Uterus (tissue), 4 donors: ENCODE measurements around the gene DISP1. TPM values are rescaled to one million over a fixed set of nuclear protein-coding genes. Genes with fewer than 3 reads are reported as not detected.
A peak's percentile ranks its signal among the peaks of the same experiment; 100 is the strongest.

Experiments
- DNase-seq, 2 donors: peaks; one replicate each; pipeline ENCODE4 v3.0.0-alpha.2; 2019 to 2020
- H3K27ac ChIP-seq, 2 donors: fragments of 200-600 bp; sonication (generic); 1 replicate in 1 of 2; 2 replicates in 1 of 2; pipeline ENCODE4 v1.5.1; 2016 to 2018
- H3K27me3 ChIP-seq, 2 donors: fragments of 200-600 bp; sonication (generic); one replicate each; pipeline ENCODE4 v1.5.1; 2018 to 2019; ENCODE audit warnings: control low read depth in 1 of 2
- H3K36me3 ChIP-seq, 2 donors: fragments of 200-600 bp; sonication (generic); one replicate each; pipeline ENCODE4 v1.5.1; 2019; ENCODE audit warnings: control low read depth in 1 of 2
- H3K4me1 ChIP-seq, 2 donors: fragments of 200-600 bp; sonication (generic); one replicate each; pipeline ENCODE4 v1.5.1; 2018 to 2019; ENCODE audit warnings: control low read depth in 1 of 2
- H3K4me3 ChIP-seq, 2 donors: fragments of 200-600 bp; sonication (generic); 1 replicate in 1 of 2; 2 replicates in 1 of 2; pipeline ENCODE4 v1.5.1; 2018 to 2019; ENCODE audit warnings: mild to moderate bottlenecking in 1 of 2
- H3K9me3 ChIP-seq, 2 donors: fragments of 200-600 bp; sonication (generic); one replicate each; pipeline ENCODE4 v1.5.1; 2019; ENCODE audit warnings: control low read depth in 1 of 2
- POLR2A ChIP-seq, 2 donors: fragments of 450-650 bp; IDR thresholded peaks; one replicate each; pipeline ENCODE4 v1.6.1; 2016; ENCODE audit warnings: antibody characterized with exemption in 2 of 2, mild to moderate bottlenecking in 1 of 2, moderate library complexity in 1 of 2
- intact Hi-C: fragments of 100-400 bp; cut with DNase I; formaldehyde crosslinking; loops from one replicate; pipeline ENCODE4 v1.15.1; 2023; ENCODE audit warnings: low total_unique reads
- total RNA-seq, 4 donors: library from RNA; depleted of rRNA in 3 of 4; stranded (reverse); fragments of >200 nt in 3 of 4; gene quantifications; one replicate each; pipeline versions ENCODE4 v1.1.0 to v1.2.4, GENCODE V29; 2014 to 2023
- TF ChIP-seq, protein P1 (sequence below), 4 experiments: fragments of 200-600 bp in 2 of 4; fragments of 450-650 bp in 2 of 4; sonication (generic) in 2 of 4; IDR thresholded peaks; one replicate each; pipeline ENCODE4 v1.5.1; 2016 to 2019; ENCODE audit warnings: antibody characterized with exemption in 4 of 4, mild to moderate bottlenecking in 2 of 4, moderate library complexity in 1 of 4
- donor health status: DM: yes; HTN: yes; CAD: no.

The DISP1 gene
- total RNA-seq = 10 to 100 TPM in 3 of 4 donors, 1 to 10 TPM in 1; 10.0 to 19.5 (median 16.0) TPM

GRCh38 chr1:222814536-222815439 lies at the start of gene DISP1:
Gene DISP1 (plus strand): TSS chr1:222815039. CDS start chr1:222942824, 127,785 bp downstream.
- H3K9me3 ChIP-seq = no peaks in the 10 kb centered on the region
- peak; percentile 84 to 86 for DNase-seq
- peak within 1 kb of the TSS; percentile 67 to 76 for H3K4me3 ChIP-seq
- TF ChIP-seq POLR2A (IDR thresholded peaks at IDR 0.05) = peak; percentile 38 to 59
- TF ChIP-seq, protein P1, sequence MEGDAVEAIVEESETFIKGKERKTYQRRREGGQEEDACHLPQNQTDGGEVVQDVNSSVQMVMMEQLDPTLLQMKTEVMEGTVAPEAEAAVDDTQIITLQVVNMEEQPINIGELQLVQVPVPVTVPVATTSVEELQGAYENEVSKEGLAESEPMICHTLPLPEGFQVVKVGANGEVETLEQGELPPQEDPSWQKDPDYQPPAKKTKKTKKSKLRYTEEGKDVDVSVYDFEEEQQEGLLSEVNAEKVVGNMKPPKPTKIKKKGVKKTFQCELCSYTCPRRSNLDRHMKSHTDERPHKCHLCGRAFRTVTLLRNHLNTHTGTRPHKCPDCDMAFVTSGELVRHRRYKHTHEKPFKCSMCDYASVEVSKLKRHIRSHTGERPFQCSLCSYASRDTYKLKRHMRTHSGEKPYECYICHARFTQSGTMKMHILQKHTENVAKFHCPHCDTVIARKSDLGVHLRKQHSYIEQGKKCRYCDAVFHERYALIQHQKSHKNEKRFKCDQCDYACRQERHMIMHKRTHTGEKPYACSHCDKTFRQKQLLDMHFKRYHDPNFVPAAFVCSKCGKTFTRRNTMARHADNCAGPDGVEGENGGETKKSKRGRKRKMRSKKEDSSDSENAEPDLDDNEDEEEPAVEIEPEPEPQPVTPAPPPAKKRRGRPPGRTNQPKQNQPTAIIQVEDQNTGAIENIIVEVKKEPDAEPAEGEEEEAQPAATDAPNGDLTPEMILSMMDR (IDR thresholded peaks at IDR 0.05) = peak in 1 of 4 experiments; percentile 1
- H3K27me3 ChIP-seq = no peaks in the 10 kb centered on the region
- no peaks in the 10 kb centered on the region for H3K36me3 ChIP-seq
- peak within 1 kb of the TSS; percentile 92 to 96 for H3K27ac ChIP-seq
- peaks cover 0 to 4% of the 10 kb centered on the region in 2 donors for H3K4me1 ChIP-seq
- intact Hi-C loops = no loop called here

GRCh38 chr1:222767152-222767571 lies 47.7 kb upstream of the DISP1 start:
- no peak overlapping the region for H3K27ac ChIP-seq
- DNase-seq = no peak
- no peak overlapping the region for H3K4me3 ChIP-seq
- TF ChIP-seq, protein P1 (IDR thresholded peaks at IDR 0.05) = no peak
- TF ChIP-seq POLR2A (IDR thresholded peaks at IDR 0.05) = no peak
- H3K9me3 ChIP-seq = peaks cover 0 to 5% of the 10 kb centered on the region in 2 donors
- intact Hi-C loops = no loop called here
- H3K27me3 ChIP-seq = no peaks in the 10 kb centered on the region
- H3K4me1 ChIP-seq = no peaks in the 10 kb centered on the region
- no peaks in the 10 kb centered on the region for H3K36me3 ChIP-seq

DNA sequence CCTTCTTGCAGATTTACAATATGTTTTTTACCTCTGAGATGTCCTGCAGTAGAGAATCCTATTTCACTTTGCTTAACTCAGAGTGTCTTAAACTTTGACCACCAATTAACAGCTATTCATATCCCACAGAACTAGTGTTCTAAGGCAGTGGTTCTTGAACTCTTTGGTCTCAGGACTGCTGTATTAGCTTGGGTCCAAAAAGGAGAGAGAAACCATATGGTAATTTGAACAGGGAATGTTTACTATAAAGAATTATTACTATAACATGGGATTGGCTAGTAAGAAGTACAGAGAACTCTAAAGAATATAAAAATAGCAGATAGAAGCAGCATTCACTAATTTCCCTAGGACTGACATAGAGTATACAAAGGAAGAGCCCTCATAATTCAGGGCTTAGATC lies 46.2 kb upstream of the DISP1 start:
- no peak for DNase-seq
- no peak for TF ChIP-seq POLR2A (IDR thresholded peaks at IDR 0.05)
- TF ChIP-seq, protein P1 (IDR thresholded peaks at IDR 0.05) = no peak
- intact Hi-C loops = no loop called here

GRCh38 chr1:222769181-222769580 lies 45.7 kb upstream of the DISP1 start:
- TF ChIP-seq POLR2A (IDR thresholded peaks at IDR 0.05) = no peak
- TF ChIP-seq, protein P1 (IDR thresholded peaks at IDR 0.05) = no peak
- no peaks in the 10 kb centered on the region for H3K36me3 ChIP-seq
- H3K9me3 ChIP-seq = peaks cover 0 to 5% of the 10 kb centered on the region in 2 donors
- DNase-seq = no peak
- H3K4me3 ChIP-seq = no peak overlapping the region
- no peak overlapping the region for H3K27ac ChIP-seq
- no peaks in the 10 kb centered on the region for H3K27me3 ChIP-seq
- intact Hi-C loops = no loop called here
- no peaks in the 10 kb centered on the region for H3K4me1 ChIP-seq

More for the DNA sequence above, 46.2 kb upstream of the DISP1 start:
- Histone ChIP-seq H3K4me3 (no peak overlapping the region), H3K27ac (no peak overlapping the region), H3K36me3 (no peaks in the 10 kb centered on the region), H3K27me3 (no peaks in the 10 kb centered on the region), H3K9me3 (peaks cover 0 to 5% of the 10 kb centered on the region in 2 donors), H3K4me1 (no peaks in the 10 kb centered on the region)

- Histone ChIP-seq H3K9me3 (peaks cover 0 to 5% of the 10 kb centered on the region in 2 donors), H3K27ac (no peak overlapping the region), H3K4me3 (no peak overlapping the region), H3K36me3 (no peaks in the 10 kb centered on the region), H3K4me1 (no peaks in the 10 kb centered on the region), H3K27me3 (no peaks in the 10 kb centered on the region)
- TF ChIP-seq, protein P1 (IDR thresholded peaks at IDR 0.05) = no peak
- DNase-seq = no peak
- intact Hi-C loops = no loop called here
Observed at GRCh38 chr1:222769971-222770620, 44.7 kb upstream of the DISP1 start.
